SK-N-SH (cell line): ENCODE results near the gene HMBS. TPM values are rescaled to one million over a fixed set of nuclear protein-coding genes. Genes with fewer than 3 reads are reported as not detected.

Source experiments
- CTCF ChIA-PET: fragments of 300-600, 350-600 bp; formaldehyde crosslinking; extraction: SDS; loops from one replicate; lab custom pipeline; 2021; lab: Yijun Ruan, JAX
- POLR2A ChIA-PET: fragments of 350-600 bp; sonication (Branson Sonifier 250); formaldehyde crosslinking; extraction: SDS; loops from one replicate; lab custom pipeline; 2020; ENCODE audit warnings: antibody characterized with exemption, inconsistent platforms; lab: Yijun Ruan, JAX
- DNase-seq: peaks from one replicate; pipeline ENCODE4 v3.0.0; 2012
- H2AFZ ChIP-seq: fragments of 200-600 bp; sonication (generic); 2 replicates; pipeline ENCODE4 v1.8.1; 2016; ENCODE audit warnings: antibody characterized with exemption, mild to moderate bottlenecking, low read depth
- H3F3A ChIP-seq: fragments of 200-600 bp; sonication (generic); replicated peaks from 2 replicates; pipeline ENCODE3; 2016; ENCODE audit warnings: antibody characterized with exemption, mild to moderate bottlenecking; ENCODE audit not compliant: insufficient read depth
- H3K27ac ChIP-seq, 2 experiments: fragments of 200-500 bp in 1 of 2; fragments of 200-600 bp in 1 of 2; sonication (Bioruptor generic) in 1 of 2; sonication (generic), shearing (Covaris generic) in 1 of 2; 2 replicates each; pipeline versions ENCODE4 v1.5.1 to v1.6.1; 2014 to 2016; ENCODE audit warnings: low read depth in 2 of 2, inconsistent platforms in 1 of 2, low read length in 1 of 2, mild to moderate bottlenecking in 1 of 2, mixed read lengths in 1 of 2
- H3K27me3 ChIP-seq: fragments of 200-600 bp; sonication (generic), shearing (Covaris generic); 2 replicates; pipeline ENCODE4 v1.6.1; 2016; ENCODE audit warnings: mixed run types; ENCODE audit not compliant: insufficient read depth
- H3K36me3 ChIP-seq, 2 experiments: fragments of 200-500 bp in 1 of 2; fragments of 200-600 bp in 1 of 2; sonication (Bioruptor generic) in 1 of 2; sonication (generic) in 1 of 2; replicated peaks in 1 of 2; 2 replicates each; pipeline versions ENCODE3 to v1.5.1; 2014 to 2016; ENCODE audit warnings: low read length in 1 of 2, mild to moderate bottlenecking in 1 of 2; ENCODE audit not compliant: insufficient read depth in 2 of 2, control insufficient read depth in 1 of 2
- H3K4me1 ChIP-seq, 2 experiments: fragments of 200-500 bp in 1 of 2; fragments of 200-600 bp in 1 of 2; sonication (Bioruptor generic) in 1 of 2; sonication (generic), shearing (Covaris generic) in 1 of 2; 2 replicates each; pipeline versions ENCODE4 v1.5.1 to v1.6.1; 2014 to 2016; ENCODE audit warnings: low read depth in 1 of 2, low read length in 1 of 2, mixed run types in 1 of 2; ENCODE audit not compliant: insufficient read depth in 2 of 2, control insufficient read depth in 1 of 2
- H3K4me2 ChIP-seq: fragments of 200-600 bp; sonication (generic), shearing (Covaris generic); 2 replicates; pipeline ENCODE4 v1.6.1; 2017; ENCODE audit warnings: mixed run types
- H3K4me3 ChIP-seq, 2 experiments: fragments of 200-500 bp in 1 of 2; fragments of 200-600 bp in 1 of 2; sonication (Bioruptor generic) in 1 of 2; sonication (generic), shearing (Covaris generic) in 1 of 2; 2 replicates each; pipeline versions ENCODE4 v1.5.1 to v1.8.1; 2014 to 2016; ENCODE audit warnings: low read depth in 2 of 2, inconsistent platforms in 1 of 2, low read length in 1 of 2, mild to moderate bottlenecking in 1 of 2, mixed read lengths in 1 of 2, moderate library complexity in 1 of 2
- H3K79me2 ChIP-seq: fragments of 200-600 bp; sonication (generic); 2 replicates; pipeline ENCODE4 v1.8.1; 2017; ENCODE audit warnings: mild to moderate bottlenecking; ENCODE audit not compliant: insufficient read depth
- H3K9ac ChIP-seq: fragments of 200-600 bp; sonication (generic); 2 replicates; pipeline ENCODE4 v1.6.1; 2017; ENCODE audit warnings: mixed run types
- H3K9me2 ChIP-seq: fragments of 200-600 bp; sonication (generic); 2 replicates; pipeline ENCODE4 v1.6.1; 2017; ENCODE audit warnings: mixed run types
- H3K9me3 ChIP-seq: fragments of 200-600 bp; sonication (generic); 2 replicates; pipeline ENCODE4 v1.6.1; 2017; ENCODE audit warnings: mixed run types, mild to moderate bottlenecking, moderate library complexity
- H4K20me1 ChIP-seq: fragments of 200-600 bp; sonication (generic); 2 replicates; pipeline ENCODE4 v1.6.1; 2017; ENCODE audit warnings: mild to moderate bottlenecking, mixed run types; ENCODE audit not compliant: insufficient read depth
- CHD2 ChIP-seq: fragments of 150-350 bp; IDR thresholded peaks from 2 replicates; pipeline ENCODE4 v1.6.1; 2018; ENCODE audit warnings: low read length; ENCODE audit not compliant: partially characterized antibody
- FOXJ3 ChIP-seq: sonication (generic); formaldehyde crosslinking; IDR thresholded peaks from 2 replicates; pipeline ENCODE4 v1.5.1; 2020; ENCODE audit warnings: mild to moderate bottlenecking, missing genetic modification reagents
- FOXM1 ChIP-seq: IDR thresholded peaks from 2 replicates; pipeline ENCODE4 v1.4.0; 2012; ENCODE audit warnings: low read depth, mild to moderate bottlenecking
- GABPA ChIP-seq: IDR thresholded peaks from 2 replicates; pipeline ENCODE4 v1.4.0; 2012; ENCODE audit warnings: low read depth, mild to moderate bottlenecking
- GATA2 ChIP-seq: sonication (generic); formaldehyde crosslinking; IDR thresholded peaks from 2 replicates; pipeline ENCODE4 v1.5.0; 2020; ENCODE audit warnings: mild to moderate bottlenecking, missing genetic modification reagents
- JUND ChIP-seq: IDR thresholded peaks from 2 replicates; pipeline ENCODE4 v1.4.0; 2012
- MAX ChIP-seq: IDR thresholded peaks from 2 replicates; pipeline ENCODE4 v1.4.0; 2012; ENCODE audit warnings: low read depth
- NFIC ChIP-seq: IDR thresholded peaks from 2 replicates; pipeline ENCODE4 v1.4.0; 2012; ENCODE audit warnings: borderline replicate concordance
- POLR2AphosphoS5 ChIP-seq: IDR thresholded peaks from 2 replicates; pipeline ENCODE4 v1.6.1; 2012; ENCODE audit warnings: low read depth, low read length
- RAD21 ChIP-seq: IDR thresholded peaks from 2 replicates; pipeline ENCODE4 v1.6.1; 2012; ENCODE audit warnings: mild to moderate bottlenecking, low read length
- RCOR1 ChIP-seq: fragments of 150-350 bp; IDR thresholded peaks from 2 replicates; pipeline ENCODE4 v1.6.1; 2017; ENCODE audit warnings: antibody characterized with exemption, low read length
- RXRA ChIP-seq: IDR thresholded peaks from 2 replicates; pipeline ENCODE4 v1.4.0; 2012; ENCODE audit warnings: low read depth, mild to moderate bottlenecking, borderline replicate concordance
- SIN3A ChIP-seq: IDR thresholded peaks from 2 replicates; pipeline ENCODE4 v1.6.1; 2012; ENCODE audit warnings: low read depth, mild to moderate bottlenecking, low read length, moderate library complexity, borderline replicate concordance
- TAF1 ChIP-seq: IDR thresholded peaks from 2 replicates; pipeline ENCODE4 v1.6.1; 2012; ENCODE audit warnings: low read depth, mild to moderate bottlenecking, low read length, moderate library complexity, borderline replicate concordance
- YY1 ChIP-seq: IDR thresholded peaks from 2 replicates; pipeline ENCODE4 v1.4.0; 2012; ENCODE audit warnings: low read depth, mild to moderate bottlenecking
- WGBS: methylation state at CpG from one replicate; pipeline ENCODE4 v1.1.6; 2017; ENCODE audit warnings: low lambda C conversion rate; 5-methylcytosine and 5-hydroxymethylcytosine counted together
- polyA plus RNA-seq, 3 experiments: library from polyadenylated mRNA; depleted of rRNA; stranded (reverse); fragments of >200 nt; gene quantifications; 2 replicates each; pipeline ENCODE4 v1.2.3, GENCODE V29; 2012
- TF ChIP-seq, protein P1 (sequence below): IDR thresholded peaks from 2 replicates; pipeline ENCODE4 v1.4.0; 2012; ENCODE audit warnings: low read depth, borderline replicate concordance
- TF ChIP-seq, protein P2 (sequence below): IDR thresholded peaks from 2 replicates; pipeline ENCODE4 v1.4.0; 2012; ENCODE audit warnings: low read depth, borderline replicate concordance
- TF ChIP-seq, protein P3 (sequence below): fragments of 200-600 bp; sonication (generic); IDR thresholded peaks from 2 replicates; pipeline ENCODE4 v1.6.1; 2017; ENCODE audit warnings: antibody characterized with exemption, mild to moderate bottlenecking, moderate library complexity

HMBS gene
- polyA plus RNA-seq, 1 of the 3 experiments (the other 2 are of a cell fraction): 69.4 TPM

- peaks cover 45 to 55% of the 10 kb centered on the region in 2 experiments for H3K36me3 ChIP-seq
- peak overlapping the region; percentile 72 to 89 for H3K27ac ChIP-seq
- no peak overlapping the region; the same call in 1 of the 2 replicates for H2AFZ ChIP-seq
- CTCF ChIA-PET: interaction anchor here (0.6 to 3.4 kb wide), 15 partner anchors 7 to 570 kb away, joined by 3 to 20 read pairs (median 5); partner anchors contain the start of genes NLRX1, SLC37A4 and VPS11
- peaks cover 31% of the 10 kb centered on the region for H4K20me1 ChIP-seq
- peaks cover 21 to 22% of the 10 kb centered on the region in 2 experiments; a peak in 2 of 4 replicates for H3K4me1 ChIP-seq
- TF ChIP-seq RXRA (no peak), MAX (no peak), POLR2AphosphoS5 (no peak; the same call in none of the 2 replicates), NFIC (no peak), GATA2 (CRISPR knock-in tag) (no peak), FOXM1 (no peak), TAF1 (no peak), FOXJ3 (no peak), RCOR1 (no peak)
- TF ChIP-seq, protein P1, sequence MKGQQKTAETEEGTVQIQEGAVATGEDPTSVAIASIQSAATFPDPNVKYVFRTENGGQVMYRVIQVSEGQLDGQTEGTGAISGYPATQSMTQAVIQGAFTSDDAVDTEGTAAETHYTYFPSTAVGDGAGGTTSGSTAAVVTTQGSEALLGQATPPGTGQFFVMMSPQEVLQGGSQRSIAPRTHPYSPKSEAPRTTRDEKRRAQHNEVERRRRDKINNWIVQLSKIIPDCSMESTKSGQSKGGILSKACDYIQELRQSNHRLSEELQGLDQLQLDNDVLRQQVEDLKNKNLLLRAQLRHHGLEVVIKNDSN: no peak
- no peak for DNase-seq
- WGBS: 26% methylated on average over 12 of the region's 12 CpGs
- peak overlapping the region; percentile 98 for H3K4me2 ChIP-seq
- H3K79me2 ChIP-seq: peaks cover 41% of the 10 kb centered on the region
- H3K9me3 ChIP-seq: no peaks in the 10 kb centered on the region
- H3K9me2 ChIP-seq: no peaks in the 10 kb centered on the region
- peaks cover 46% of the 10 kb centered on the region for H3F3A ChIP-seq
- POLR2A ChIA-PET: interaction anchor here (0.8 to 2.6 kb wide), 4 partner anchors 13 to 248 kb away, joined by 3 to 17 read pairs (median 6); partner anchors contain the start of genes C1QTNF5, C2CD2L and HYOU1
- H3K9ac ChIP-seq: peak overlapping the region; percentile 89
- no peaks in the 10 kb centered on the region for H3K27me3 ChIP-seq
- peak overlapping the region; percentile 84 to 87 for H3K4me3 ChIP-seq
These were observed 8.5 kb downstream of the HMBS start for GRCh38 chr11:119092880-119093842.

- Histone ChIP-seq H3K4me2 (peak overlapping the region; percentile 98), H3K79me2 (peaks cover 49% of the 10 kb centered on the region), H3K4me3 (peak overlapping the region; percentile 84 to 87), H2AFZ (no peak overlapping the region), H3K9me3 (no peaks in the 10 kb centered on the region), H4K20me1 (peaks cover 31% of the 10 kb centered on the region), H3K27ac (peak overlapping the region; percentile 72 to 89), H3K27me3 (no peaks in the 10 kb centered on the region), H3K9ac (peak overlapping the region; percentile 89), H3K36me3 (peaks cover 47 to 57% of the 10 kb centered on the region in 2 experiments), H3K4me1 (peaks cover 21 to 22% of the 10 kb centered on the region in 2 experiments; a peak in 2 of 4 replicates), H3K9me2 (no peaks in the 10 kb centered on the region), H3F3A (peaks cover 46% of the 10 kb centered on the region)
- WGBS: under 1% methylated on average over 19 of the region's 81 CpGs
- ChIA-PET CTCF (interaction anchor here (0.6 to 3.4 kb wide), 25 partner anchors 8 to 571 kb away, joined by 3 to 20 read pairs (median 3); partner anchors contain the start of genes C2CD2L, NLRX1, SLC37A4 and UPK2), POLR2A (interaction anchor here (0.6 to 2.6 kb wide), 13 partner anchors 8 to 432 kb away, joined by 3 to 31 read pairs (median 5); partner anchors contain the start of genes C1QTNF5, C2CD2L, HINFP and HMBS)
- DNase-seq: peak; percentile 40
- TF ChIP-seq TAF1 (no peak), CHD2 (no peak), YY1 (0 out of 2 replicates have a peak, but pooled peaks have one; percentile 18), NFIC (no peak), RXRA (no peak), GABPA (no peak), FOXJ3 (no peak), POLR2AphosphoS5 (peak; percentile 59), JUND (no peak), RAD21 (no peak), SIN3A (no peak), GATA2 (CRISPR knock-in tag) (peak; percentile 15; the same call in 1 of the 2 replicates)
- TF ChIP-seq, protein P2, sequence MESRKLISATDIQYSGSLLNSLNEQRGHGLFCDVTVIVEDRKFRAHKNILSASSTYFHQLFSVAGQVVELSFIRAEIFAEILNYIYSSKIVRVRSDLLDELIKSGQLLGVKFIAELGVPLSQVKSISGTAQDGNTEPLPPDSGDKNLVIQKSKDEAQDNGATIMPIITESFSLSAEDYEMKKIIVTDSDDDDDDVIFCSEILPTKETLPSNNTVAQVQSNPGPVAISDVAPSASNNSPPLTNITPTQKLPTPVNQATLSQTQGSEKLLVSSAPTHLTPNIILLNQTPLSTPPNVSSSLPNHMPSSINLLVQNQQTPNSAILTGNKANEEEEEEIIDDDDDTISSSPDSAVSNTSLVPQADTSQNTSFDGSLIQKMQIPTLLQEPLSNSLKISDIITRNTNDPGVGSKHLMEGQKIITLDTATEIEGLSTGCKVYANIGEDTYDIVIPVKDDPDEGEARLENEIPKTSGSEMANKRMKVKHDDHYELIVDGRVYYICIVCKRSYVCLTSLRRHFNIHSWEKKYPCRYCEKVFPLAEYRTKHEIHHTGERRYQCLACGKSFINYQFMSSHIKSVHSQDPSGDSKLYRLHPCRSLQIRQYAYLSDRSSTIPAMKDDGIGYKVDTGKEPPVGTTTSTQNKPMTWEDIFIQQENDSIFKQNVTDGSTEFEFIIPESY: no peak
- TF ChIP-seq, protein P3, sequence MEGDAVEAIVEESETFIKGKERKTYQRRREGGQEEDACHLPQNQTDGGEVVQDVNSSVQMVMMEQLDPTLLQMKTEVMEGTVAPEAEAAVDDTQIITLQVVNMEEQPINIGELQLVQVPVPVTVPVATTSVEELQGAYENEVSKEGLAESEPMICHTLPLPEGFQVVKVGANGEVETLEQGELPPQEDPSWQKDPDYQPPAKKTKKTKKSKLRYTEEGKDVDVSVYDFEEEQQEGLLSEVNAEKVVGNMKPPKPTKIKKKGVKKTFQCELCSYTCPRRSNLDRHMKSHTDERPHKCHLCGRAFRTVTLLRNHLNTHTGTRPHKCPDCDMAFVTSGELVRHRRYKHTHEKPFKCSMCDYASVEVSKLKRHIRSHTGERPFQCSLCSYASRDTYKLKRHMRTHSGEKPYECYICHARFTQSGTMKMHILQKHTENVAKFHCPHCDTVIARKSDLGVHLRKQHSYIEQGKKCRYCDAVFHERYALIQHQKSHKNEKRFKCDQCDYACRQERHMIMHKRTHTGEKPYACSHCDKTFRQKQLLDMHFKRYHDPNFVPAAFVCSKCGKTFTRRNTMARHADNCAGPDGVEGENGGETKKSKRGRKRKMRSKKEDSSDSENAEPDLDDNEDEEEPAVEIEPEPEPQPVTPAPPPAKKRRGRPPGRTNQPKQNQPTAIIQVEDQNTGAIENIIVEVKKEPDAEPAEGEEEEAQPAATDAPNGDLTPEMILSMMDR: no peak
These were observed 9.5 kb downstream of the HMBS start for GRCh38 chr11:119093942-119094815.
